OCI-LY7 (cell line): ENCODE measurements around the gene PSPC1. TPM values are rescaled to one million over a fixed set of nuclear protein-coding genes. Genes with fewer than 3 reads are reported as not detected.

Experiments used
- BruUV-seq: library from RNA; stranded (reverse); fragments of 400-500 nt; replicated peaks from 2 replicates; lab custom pipeline; 2021; lab: Mats Ljungman, UMichigan
- CTCF ChIA-PET: fragments of 300-600 bp; sonication (Branson Sonifier 250); formaldehyde crosslinking; loops from one replicate; lab custom pipeline; 2022; ENCODE audit warnings: antibody characterized with exemption; ENCODE audit not compliant: unreplicated experiment; lab: Charles Lee
- POLR2A ChIA-PET: fragments of 300-600 bp; sonication (Branson Sonifier 250); formaldehyde crosslinking; loops from one replicate; lab custom pipeline; 2022; ENCODE audit warnings: antibody characterized with exemption; lab: Charles Lee
- DNase-seq: peaks from one replicate; pipeline ENCODE4 v3.0.0-alpha.2; 2015; ENCODE audit warnings: low spot score
- H2AFZ ChIP-seq: fragments of 200-600 bp; sonication (generic), shearing (Covaris generic); 2 replicates; pipeline ENCODE4 v1.6.1; 2014; ENCODE audit warnings: mild to moderate bottlenecking, antibody characterized with exemption, low read length, moderate library complexity
- H3K27ac ChIP-seq: fragments of 200-600 bp; sonication (generic); 2 replicates; pipeline ENCODE4 v1.5.1; 2014; ENCODE audit warnings: mixed run types, low read depth, mild to moderate bottlenecking, moderate library complexity, low read length, inconsistent platforms; ENCODE audit not compliant: poor library complexity, severe bottlenecking
- H3K36me3 ChIP-seq: fragments of 200-600 bp; sonication (generic); 2 replicates; pipeline ENCODE4 v1.6.1; 2014; ENCODE audit warnings: mild to moderate bottlenecking, antibody characterized with exemption, low read length, moderate library complexity, mixed read lengths; ENCODE audit not compliant: insufficient read depth
- H3K4me1 ChIP-seq: fragments of 200-600 bp; sonication (generic); 2 replicates; pipeline ENCODE4 v1.5.1; 2014; ENCODE audit warnings: mild to moderate bottlenecking, low read length; ENCODE audit not compliant: insufficient read depth, poor library complexity, severe bottlenecking
- H3K4me2 ChIP-seq: fragments of 200-600 bp; sonication (generic); 2 replicates; pipeline ENCODE4 v1.6.1; 2014; ENCODE audit warnings: mild to moderate bottlenecking, low read length
- H3K4me3 ChIP-seq: fragments of 200-600 bp; sonication (generic); 2 replicates; pipeline ENCODE4 v1.5.1; 2014; ENCODE audit warnings: mild to moderate bottlenecking, low read depth, low read length; ENCODE audit not compliant: poor library complexity, severe bottlenecking
- H3K79me2 ChIP-seq: fragments of 200-600 bp; sonication (generic); 2 replicates; pipeline ENCODE4 v1.6.1; 2016; ENCODE audit warnings: low read depth, mild to moderate bottlenecking, low read length, moderate library complexity, mixed read lengths; ENCODE audit not compliant: insufficient read depth
- H3K9me2 ChIP-seq: fragments of 200-600 bp; sonication (generic); 2 replicates; pipeline ENCODE4 v1.6.1; 2016; ENCODE audit warnings: mild to moderate bottlenecking, low read length, mixed read lengths; ENCODE audit not compliant: insufficient read depth
- H3K9me3 ChIP-seq: fragments of 200-600 bp; sonication (generic); 2 replicates; pipeline ENCODE4 v1.6.1; 2014; ENCODE audit warnings: mild to moderate bottlenecking, mixed run types, low read length, mixed read lengths
- H4K20me1 ChIP-seq: fragments of 200-600 bp; sonication (generic); 2 replicates; pipeline ENCODE4 v1.6.1; 2014; ENCODE audit warnings: mild to moderate bottlenecking, antibody characterized with exemption, low read length, moderate library complexity, mixed read lengths; ENCODE audit not compliant: insufficient read depth
- CTCF ChIP-seq: fragments of 200-600 bp; sonication (generic); conservative IDR thresholded peaks from 2 replicates; pipeline ENCODE4 v1.5.1; 2014; ENCODE audit warnings: mild to moderate bottlenecking, antibody characterized with exemption, low read length, moderate library complexity, mixed read lengths
- EZH2phosphoT487 ChIP-seq: fragments of 200-600 bp; sonication (generic); IDR thresholded peaks from 2 replicates; pipeline ENCODE4 v1.6.1; 2018; ENCODE audit warnings: low read depth, borderline replicate concordance, mild to moderate bottlenecking, mixed run types, antibody characterized with exemption, low read length, moderate library complexity, mixed read lengths
- intact Hi-C: fragments of 100-400 bp; cut with micrococcal nuclease; formaldehyde crosslinking; loops from one replicate; pipeline ENCODE4 v1.10.0; 2022; ENCODE audit not compliant: unreplicated experiment
- total RNA-seq, 2 experiments: library from RNA; depleted of rRNA in 1 of 2; stranded (reverse); fragments of >200 nt in 1 of 2; shearing (Covaris generic) in 1 of 2; gene quantifications; 2 replicates each; pipeline ENCODE4 v1.2.3, GENCODE V29; 2014 to 2022

The PSPC1 gene
- total RNA-seq, 2 experiments from 2014 or later = 91.5 to 115 TPM

- intact Hi-C loops = no loop called here
- Histone ChIP-seq H3K27ac (no peak overlapping the region), H3K4me2 (no peak overlapping the region), H3K4me1 (no peaks in the 10 kb centered on the region), H3K9me3 (no peaks in the 10 kb centered on the region), H3K36me3 (peaks cover 37% of the 10 kb centered on the region), H3K4me3 (no peak overlapping the region), H2AFZ (no peak overlapping the region), H4K20me1 (0 out of 2 replicates have a peak, but pooled peaks cover 8% of the 10 kb centered on the region), H3K79me2 (no peaks in the 10 kb centered on the region), H3K9me2 (no peaks in the 10 kb centered on the region)
- BruUV-seq = no TSS peak
- CTCF ChIA-PET = no interaction called here
- TF ChIP-seq EZH2phosphoT487 = no peak
- TF ChIP-seq CTCF = no peak
- no peak for DNase-seq
- POLR2A ChIA-PET = no interaction called here
Observed at GRCh38 chr13:19680751-19681150, 102.0 kb downstream of the PSPC1 start.

GRCh38 chr13:19676168-19676567 is 106.6 kb downstream of the PSPC1 start:
- CTCF ChIA-PET = no interaction called here

More at GRCh38 chr13:19676168-19676567, 106.6 kb downstream of the PSPC1 start:
- H3K79me2 ChIP-seq = no peaks in the 10 kb centered on the region
- H3K36me3 ChIP-seq = peaks cover 74% of the 10 kb centered on the region
- TF ChIP-seq CTCF (no peak), EZH2phosphoT487 (no peak)
- no peak for DNase-seq
- H3K9me3 ChIP-seq = no peaks in the 10 kb centered on the region
- BruUV-seq = no TSS peak
- H2AFZ ChIP-seq = no peak overlapping the region
- 0 out of 2 replicates have a peak, but pooled peaks cover 8% of the 10 kb centered on the region for H4K20me1 ChIP-seq
- POLR2A ChIA-PET = no interaction called here
- no peaks in the 10 kb centered on the region for H3K9me2 ChIP-seq
- no peak overlapping the region for H3K4me3 ChIP-seq
- H3K27ac ChIP-seq = no peak overlapping the region
- no peaks in the 10 kb centered on the region for H3K4me1 ChIP-seq
- intact Hi-C loops = no loop called here
- no peak overlapping the region for H3K4me2 ChIP-seq
